ENCODE measurements around the gene PALD1. TPM values are rescaled to one million over a fixed set of nuclear protein-coding genes. Genes with fewer than 3 reads are reported as not detected.

Gene PALD1
- total and polyA plus RNA-seq, 2 of the 13 experiments (the other 11 are each of a cell fraction or from before 2014, with no cell fraction given): 0.07 to 0.09 TPM

DNA sequence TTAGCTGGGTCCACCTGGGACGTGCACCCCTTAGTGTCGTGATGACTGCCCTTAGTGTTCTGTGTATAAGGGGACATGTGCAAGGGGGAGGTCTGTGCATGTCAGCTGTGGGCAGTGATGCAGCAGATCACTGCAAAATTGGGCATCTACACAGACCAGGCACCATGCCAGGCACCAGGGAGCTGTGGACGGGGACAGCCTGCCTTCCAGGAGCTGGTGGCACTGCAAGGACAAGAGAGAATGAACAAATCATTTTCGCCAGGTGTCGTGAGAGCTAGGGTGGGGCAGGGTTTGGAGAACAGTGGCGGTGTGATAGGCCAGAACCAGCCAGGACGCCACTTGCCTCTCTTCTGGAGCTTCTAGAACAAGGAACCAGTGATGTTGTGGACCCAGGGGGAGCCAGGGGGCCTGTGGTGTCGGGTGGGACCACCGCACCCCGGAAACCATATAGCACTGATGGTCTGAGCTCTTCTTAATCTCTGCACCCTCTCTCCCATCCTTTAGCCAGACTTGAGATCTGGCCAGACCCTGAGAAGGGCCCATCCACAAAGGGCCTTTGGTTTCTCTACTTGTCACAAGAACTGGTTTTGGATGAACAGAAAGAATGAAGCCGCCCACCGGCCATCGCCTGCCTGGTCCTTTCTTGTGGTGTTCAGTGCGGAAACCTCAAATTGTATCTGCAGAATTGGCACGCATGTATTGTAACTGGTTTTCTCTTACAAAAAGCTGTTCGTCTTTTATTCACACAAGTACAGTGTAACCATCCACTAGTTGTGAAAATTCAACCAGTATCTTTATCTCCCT lies 93.3 kb downstream of the PALD1 start:
- ATAC-seq (no peak), FAIRE-seq (no peak), DNase-seq (ENCODE audit: low spot score) (no peak)
- Histone ChIP-seq H3K9ac (ENCODE audit: insufficient read depth, low read depth, low read length) (no peak overlapping the region), H3K27me3 (ENCODE audit: control insufficient read depth in 1 of 2, insufficient read depth in 2 of 2, low read length in 2 of 2) (peaks cover 0 to 2% of the 10 kb centered on the region in 2 experiments; a peak in 3 of 5 replicates), H3K79me2 (ENCODE audit: insufficient read depth, low read length) (no peaks in the 10 kb centered on the region), H3K27ac (ENCODE audit: extremely low read length, insufficient read depth, low read length) (no peak overlapping the region), H3K9me3 (ENCODE audit: low read length) (no peaks in the 10 kb centered on the region), H4K20me1 (ENCODE audit: insufficient read depth, low read length) (no peaks in the 10 kb centered on the region), H3K36me3 (replicated peaks in 1 of 2; ENCODE audit: control insufficient read depth in 1 of 2, insufficient read depth in 2 of 2, low read length in 2 of 2) (no peaks in the 10 kb centered on the region), H3K4me2 (ENCODE audit: low read depth, low read length) (no peak overlapping the region), H3K4me1 (ENCODE audit: insufficient read depth, low read length) (no peaks in the 10 kb centered on the region), H2AFZ (ENCODE audit: low read length) (no peak overlapping the region), H3K4me3 (replicated peaks in 1 of 3; ENCODE audit: insufficient read depth in 1 of 3, low read depth in 2 of 3, low read length in 3 of 3) (no peak overlapping the region)
- ChIA-PET CTCF (ENCODE audit: low intra/inter-chr PET ratio, low total read pairs) (no interaction called here), POLR2A (no interaction called here)
- 57% methylated on average over 13 of the region's 16 CpGs for WGBS (ENCODE audit: low lambda C conversion rate)
- no TSS peak for BruUV-seq (replicated peaks)
- intact Hi-C loops (cut with micrococcal nuclease; ENCODE audit: unreplicated experiment) (no loop called here), in situ Hi-C loops (cut with HindIII; ENCODE audit: extremely low pct_ligation_motif_present, low pct_unique_long_range_greater_than_20kb) (no loop called here)
- TF ChIP-seq, protein P1, sequence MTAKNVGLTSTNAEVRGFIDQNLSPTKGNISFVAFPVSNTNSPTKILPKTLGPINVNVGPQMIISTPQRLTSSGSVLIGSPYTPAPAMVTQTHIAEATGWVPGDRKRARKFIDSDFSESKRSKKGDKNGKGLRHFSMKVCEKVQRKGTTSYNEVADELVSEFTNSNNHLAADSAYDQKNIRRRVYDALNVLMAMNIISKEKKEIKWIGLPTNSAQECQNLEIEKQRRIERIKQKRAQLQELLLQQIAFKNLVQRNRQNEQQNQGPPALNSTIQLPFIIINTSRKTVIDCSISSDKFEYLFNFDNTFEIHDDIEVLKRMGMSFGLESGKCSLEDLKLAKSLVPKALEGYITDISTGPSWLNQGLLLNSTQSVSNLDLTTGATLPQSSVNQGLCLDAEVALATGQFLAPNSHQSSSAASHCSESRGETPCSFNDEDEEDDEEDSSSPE (CRISPR knock-in tag; IDR thresholded peaks at IDR 0.05): no peak
- TF ChIP-seq EZH2 (conservative IDR thresholded peaks at IDR 0.05; ENCODE audit: low read depth, low read length): no peak
- TF ChIP-seq, protein P2, sequence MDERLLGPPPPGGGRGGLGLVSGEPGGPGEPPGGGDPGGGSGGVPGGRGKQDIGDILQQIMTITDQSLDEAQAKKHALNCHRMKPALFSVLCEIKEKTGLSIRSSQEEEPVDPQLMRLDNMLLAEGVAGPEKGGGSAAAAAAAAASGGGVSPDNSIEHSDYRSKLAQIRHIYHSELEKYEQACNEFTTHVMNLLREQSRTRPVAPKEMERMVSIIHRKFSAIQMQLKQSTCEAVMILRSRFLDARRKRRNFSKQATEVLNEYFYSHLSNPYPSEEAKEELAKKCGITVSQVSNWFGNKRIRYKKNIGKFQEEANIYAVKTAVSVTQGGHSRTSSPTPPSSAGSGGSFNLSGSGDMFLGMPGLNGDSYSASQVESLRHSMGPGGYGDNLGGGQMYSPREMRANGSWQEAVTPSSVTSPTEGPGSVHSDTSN (CRISPR knock-in tag; IDR thresholded peaks at IDR 0.05): no peak
- TF ChIP-seq, protein P3, sequence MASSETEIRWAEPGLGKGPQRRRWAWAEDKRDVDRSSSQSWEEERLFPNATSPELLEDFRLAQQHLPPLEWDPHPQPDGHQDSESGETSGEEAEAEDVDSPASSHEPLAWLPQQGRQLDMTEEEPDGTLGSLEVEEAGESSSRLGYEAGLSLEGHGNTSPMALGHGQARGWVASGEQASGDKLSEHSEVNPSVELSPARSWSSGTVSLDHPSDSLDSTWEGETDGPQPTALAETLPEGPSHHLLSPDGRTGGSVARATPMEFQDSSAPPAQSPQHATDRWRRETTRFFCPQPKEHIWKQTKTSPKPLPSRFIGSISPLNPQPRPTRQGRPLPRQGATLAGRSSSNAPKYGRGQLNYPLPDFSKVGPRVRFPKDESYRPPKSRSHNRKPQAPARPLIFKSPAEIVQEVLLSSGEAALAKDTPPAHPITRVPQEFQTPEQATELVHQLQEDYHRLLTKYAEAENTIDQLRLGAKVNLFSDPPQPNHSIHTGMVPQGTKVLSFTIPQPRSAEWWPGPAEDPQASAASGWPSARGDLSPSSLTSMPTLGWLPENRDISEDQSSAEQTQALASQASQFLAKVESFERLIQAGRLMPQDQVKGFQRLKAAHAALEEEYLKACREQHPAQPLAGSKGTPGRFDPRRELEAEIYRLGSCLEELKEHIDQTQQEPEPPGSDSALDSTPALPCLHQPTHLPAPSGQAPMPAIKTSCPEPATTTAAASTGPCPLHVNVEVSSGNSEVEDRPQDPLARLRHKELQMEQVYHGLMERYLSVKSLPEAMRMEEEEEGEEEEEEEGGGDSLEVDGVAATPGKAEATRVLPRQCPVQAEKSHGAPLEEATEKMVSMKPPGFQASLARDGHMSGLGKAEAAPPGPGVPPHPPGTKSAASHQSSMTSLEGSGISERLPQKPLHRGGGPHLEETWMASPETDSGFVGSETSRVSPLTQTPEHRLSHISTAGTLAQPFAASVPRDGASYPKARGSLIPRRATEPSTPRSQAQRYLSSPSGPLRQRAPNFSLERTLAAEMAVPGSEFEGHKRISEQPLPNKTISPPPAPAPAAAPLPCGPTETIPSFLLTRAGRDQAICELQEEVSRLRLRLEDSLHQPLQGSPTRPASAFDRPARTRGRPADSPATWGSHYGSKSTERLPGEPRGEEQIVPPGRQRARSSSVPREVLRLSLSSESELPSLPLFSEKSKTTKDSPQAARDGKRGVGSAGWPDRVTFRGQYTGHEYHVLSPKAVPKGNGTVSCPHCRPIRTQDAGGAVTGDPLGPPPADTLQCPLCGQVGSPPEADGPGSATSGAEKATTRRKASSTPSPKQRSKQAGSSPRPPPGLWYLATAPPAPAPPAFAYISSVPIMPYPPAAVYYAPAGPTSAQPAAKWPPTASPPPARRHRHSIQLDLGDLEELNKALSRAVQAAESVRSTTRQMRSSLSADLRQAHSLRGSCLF (CRISPR knock-in tag; IDR thresholded peaks at IDR 0.05; ENCODE audit: borderline replicate concordance): no peak
- no peak for TF ChIP-seq UBTF (CRISPR knock-in tag; IDR thresholded peaks at IDR 0.05)
- TF ChIP-seq RXRA (CRISPR knock-in tag; IDR thresholded peaks at IDR 0.05): no peak
- no peak for TF ChIP-seq HNF4G (IDR thresholded peaks at IDR 0.05; ENCODE audit: borderline replicate concordance, low read depth, low read length)
- TF ChIP-seq HNF4G (CRISPR knock-in tag; IDR thresholded peaks at IDR 0.05; ENCODE audit: borderline replicate concordance, low read depth): no peak
- TF ChIP-seq ZSCAN25 (CRISPR knock-in tag; IDR thresholded peaks at IDR 0.05): no peak
- no peak for TF ChIP-seq MATR3 (CRISPR knock-in tag; IDR thresholded peaks at IDR 0.05)
- no peak for TF ChIP-seq ZNF160 (CRISPR knock-in tag; IDR thresholded peaks at IDR 0.05)
- no peak for TF ChIP-seq KLF16 (CRISPR knock-in tag; IDR thresholded peaks at IDR 0.05)
- no peak for TF ChIP-seq ATF2 (CRISPR knock-in tag; IDR thresholded peaks at IDR 0.05)

All from HepG2 (cell line).